Liver (tissue), 3 donors: ENCODE results near the gene FAM168B.

Source experiments
- ATF3 ChIP-seq: IDR thresholded peaks from 2 replicates; pipeline ENCODE4 v1.6.1; 2016; ENCODE audit warnings: antibody characterized with exemption
- CTCF ChIP-seq: fragments of 150-350 bp; IDR thresholded peaks from 2 replicates; pipeline ENCODE4 v1.5.1; 2017; ENCODE audit warnings: improper control_type of control experiment, low read depth, low read length; ENCODE audit not compliant: missing input control
- GABPA ChIP-seq, 2 donors: IDR thresholded peaks in 1 of 2; conservative IDR thresholded peaks in 1 of 2; 2 replicates each; pipeline ENCODE4 v1.6.1; 2016; ENCODE audit warnings: antibody characterized with exemption in 2 of 2, mild to moderate bottlenecking in 1 of 2, moderate library complexity in 1 of 2
- JUND ChIP-seq, 2 donors: IDR thresholded peaks; 2 replicates each; pipeline ENCODE4 v1.6.1; 2016; ENCODE audit warnings: antibody characterized with exemption in 2 of 2
- MAX ChIP-seq: IDR thresholded peaks from 2 replicates; pipeline ENCODE4 v1.6.1; 2016; ENCODE audit warnings: antibody characterized with exemption
- NR2F2 ChIP-seq: IDR thresholded peaks from 2 replicates; pipeline ENCODE4 v1.6.1; 2016; ENCODE audit warnings: antibody characterized with exemption
- RAD21 ChIP-seq, 2 donors: IDR thresholded peaks; 2 replicates each; pipeline ENCODE4 v1.6.1; 2016; ENCODE audit warnings: antibody characterized with exemption in 2 of 2, mild to moderate bottlenecking in 2 of 2
- SP1 ChIP-seq: IDR thresholded peaks from 2 replicates; pipeline ENCODE4 v1.6.1; 2018; ENCODE audit warnings: antibody characterized with exemption, mild to moderate bottlenecking
- TAF1 ChIP-seq: conservative IDR thresholded peaks from 2 replicates; pipeline ENCODE4 v1.6.1; 2016; ENCODE audit warnings: antibody characterized with exemption, mild to moderate bottlenecking
- YY1 ChIP-seq: IDR thresholded peaks from 2 replicates; pipeline ENCODE4 v1.6.1; 2016; ENCODE audit warnings: antibody characterized with exemption, mild to moderate bottlenecking
- ZBTB33 ChIP-seq: IDR thresholded peaks from 2 replicates; pipeline ENCODE4 v1.6.1; 2016; ENCODE audit warnings: antibody characterized with exemption
- donor health status: healthy.
- donor health status: healthy.

GRCh38 chr2:131039535-131039907 is 53.7 kb downstream of the FAM168B start:
- TF ChIP-seq CTCF (no peak), NR2F2 (no peak), GABPA (IDR thresholded peaks at IDR 0.05 in 1 of 2, conservative IDR thresholded peaks at IDR 0.05 in 1 of 2) (no peak), MAX (no peak), ATF3 (no peak), YY1 (no peak), JUND (IDR thresholded peaks at IDR 0.05) (no peak), RAD21 (IDR thresholded peaks at IDR 0.05) (no peak), TAF1 (no peak), ZBTB33 (no peak), SP1 (no peak)
